GM12865 (cell line): ENCODE results near the gene RPS6KA2.
"Not testable (repeated sequence)": the region's sequence is repeated elsewhere in the genome, so short reads cannot be mapped to it uniquely, and the experiment has no call there.

Experiments used
- DNase-seq: peaks from one replicate; pipeline ENCODE4 v3.0.0; 2010; ENCODE audit warnings: low read depth
- H3K4me3 ChIP-seq: 2 replicates; pipeline ENCODE4 v1.5.1; 2011; ENCODE audit warnings: mild to moderate bottlenecking, low read depth, low read length, control low read depth
- CTCF ChIP-seq: IDR thresholded peaks from 2 replicates; pipeline ENCODE4 v1.5.1; 2011; ENCODE audit warnings: low read length, control low read depth, low read depth, inconsistent platforms; ENCODE audit not compliant: insufficient read depth; ENCODE audit errors: missing control alignments

Gene RPS6KA2

GRCh38 chr6:166400181-166400580 is 226.9 kb downstream of the RPS6KA2 start:
- no peak for DNase-seq
- no peak for TF ChIP-seq CTCF
- H3K4me3 ChIP-seq, result no peak overlapping the region

DNA sequence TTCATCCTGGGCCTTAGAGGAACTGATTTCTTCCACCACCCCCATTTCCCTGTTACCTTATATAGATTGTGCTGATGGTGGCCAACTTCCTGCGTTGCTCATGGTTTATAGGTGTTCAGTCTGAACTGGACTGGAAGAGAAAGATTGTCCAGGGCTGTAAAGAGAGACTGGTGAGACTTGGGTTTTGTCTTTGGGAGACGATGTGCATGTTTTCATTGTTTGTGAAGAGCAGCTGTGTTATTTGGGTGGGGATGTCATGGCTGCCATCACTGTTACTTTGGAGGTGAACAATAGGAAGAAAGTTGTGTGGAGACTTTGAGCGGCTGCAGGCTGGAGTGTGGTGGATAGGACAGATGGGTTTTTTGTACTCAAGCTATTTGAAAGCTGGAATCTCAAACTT is 228.7 kb downstream of the RPS6KA2 start:
- H3K4me3 ChIP-seq, result no peak overlapping the region
- TF ChIP-seq CTCF, result no peak
- no peak for DNase-seq

DNA sequence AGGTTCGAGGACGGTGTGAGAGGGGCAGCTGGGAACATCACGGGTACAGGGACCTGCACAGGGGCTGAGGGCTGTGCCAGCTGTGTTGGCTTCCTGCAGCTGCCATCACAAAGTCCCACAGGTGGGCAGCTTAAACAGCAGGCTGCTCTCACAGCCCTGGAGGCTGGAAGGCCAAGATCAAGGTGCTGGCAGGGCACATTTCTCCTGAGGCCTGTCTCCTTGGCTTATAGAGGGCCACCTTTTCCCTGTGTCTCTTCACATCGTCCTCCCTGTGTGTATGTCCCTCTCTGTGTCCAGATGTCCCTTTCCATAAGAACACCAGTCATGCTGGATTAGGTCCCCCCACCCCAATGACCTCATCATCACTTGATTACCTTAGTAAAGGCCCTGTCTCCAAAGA is 229.2 kb downstream of the RPS6KA2 start:
- no peak for DNase-seq
- no peak overlapping the region for H3K4me3 ChIP-seq
- TF ChIP-seq CTCF, result no peak

GRCh38 chr6:166395778-166396177 is 231.3 kb downstream of the RPS6KA2 start:
- no peak overlapping the region for H3K4me3 ChIP-seq
- TF ChIP-seq CTCF, result no peak
- DNase-seq, result no peak

DNA sequence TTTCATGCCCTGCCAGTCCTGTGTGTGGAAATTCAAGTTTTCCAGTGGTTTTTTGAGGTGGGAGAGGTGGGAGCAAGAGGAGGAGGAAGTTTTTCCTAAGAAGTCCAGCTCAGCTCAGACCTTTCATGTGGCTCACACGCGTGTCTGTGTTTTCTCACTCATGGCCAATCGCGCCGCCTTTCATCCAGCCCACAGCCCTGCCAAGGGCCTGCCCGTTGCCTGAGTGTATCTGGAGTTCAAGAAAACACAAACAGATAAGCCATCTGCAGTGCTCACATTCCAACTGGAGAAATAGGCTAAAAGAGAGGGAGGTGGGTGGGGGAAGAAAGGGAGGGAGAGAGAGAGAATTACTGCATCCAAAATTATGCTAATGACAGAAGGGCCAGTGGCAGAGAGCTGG is 231.7 kb downstream of the RPS6KA2 start:
- TF ChIP-seq CTCF, result no peak
- DNase-seq, result no peak
- no peak overlapping the region for H3K4me3 ChIP-seq

- DNase-seq, result no peak
- TF ChIP-seq CTCF, result no peak
- H3K4me3 ChIP-seq, result no peak overlapping the region
Measured at GRCh38 chr6:166394036-166394892, 232.8 kb downstream of the RPS6KA2 start.

DNA sequence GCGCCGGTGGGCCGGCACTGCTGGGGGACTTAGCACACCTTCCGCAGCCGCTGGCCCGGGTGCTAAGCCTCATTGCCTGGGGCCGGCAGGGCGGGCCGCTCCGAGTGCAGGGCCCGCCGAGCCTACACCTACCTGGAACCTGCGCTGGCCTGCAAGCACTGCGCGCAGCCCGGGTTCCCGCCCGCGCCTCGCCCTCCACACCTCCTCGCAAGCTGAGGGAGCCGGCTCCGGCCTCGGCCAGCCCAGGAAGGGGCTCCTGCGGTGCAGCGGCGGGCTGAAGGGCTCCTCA is 233.6 kb downstream of the RPS6KA2 start:
- no peak overlapping the region for H3K4me3 ChIP-seq
- no peak for TF ChIP-seq CTCF
- no peak for DNase-seq

DNA sequence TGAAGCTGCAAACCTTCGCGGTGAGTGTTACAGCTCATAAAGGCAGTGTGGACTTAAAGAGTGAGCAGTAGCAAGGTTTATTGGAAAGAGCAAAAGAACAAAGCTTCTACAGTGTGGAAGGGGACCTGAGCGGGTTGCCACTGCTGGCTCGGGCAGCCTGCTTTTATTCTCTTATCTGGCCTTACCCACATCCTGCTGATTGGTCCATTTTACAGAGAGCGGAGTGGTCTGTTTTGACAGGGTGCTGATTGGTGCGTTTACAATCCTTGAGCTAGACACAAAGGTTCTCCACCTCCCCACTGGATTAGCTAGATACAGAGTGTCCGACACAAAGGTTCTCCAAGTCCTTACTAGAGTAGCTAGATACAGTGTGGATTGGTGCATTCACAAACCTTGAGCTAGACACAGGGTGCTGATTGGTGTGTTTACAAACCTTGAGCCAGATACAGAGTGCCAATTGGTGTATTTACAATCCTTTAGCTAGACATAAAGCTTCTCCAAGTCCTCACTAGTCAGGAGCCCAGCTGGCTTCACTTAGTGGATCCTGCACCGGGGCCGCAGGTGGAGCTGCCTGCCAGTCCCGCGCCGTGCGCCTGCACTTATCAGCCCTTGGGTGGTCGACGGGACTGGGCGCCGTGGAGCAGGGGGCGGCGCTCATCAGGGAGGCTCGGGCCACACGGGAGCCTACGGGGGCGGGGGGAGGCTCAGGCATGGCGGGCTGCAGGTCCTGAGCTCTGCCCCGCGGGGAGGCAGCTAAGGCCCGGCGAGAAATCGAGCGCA is 234.1 kb downstream of the RPS6KA2 start:
- DNase-seq, H3K4me3 ChIP-seq: not testable (repeated sequence)
